Prostate gland (tissue), 2 donors: ENCODE data around the gene GBX1. TPM values are rescaled to one million over a fixed set of nuclear protein-coding genes. Genes with fewer than 3 reads are reported as not detected.

ENCODE experiments used
- DNase-seq: peaks from one replicate; pipeline ENCODE4 v3.0.0-alpha.2; 2019; ENCODE audit warnings: low spot score
- H3K27ac ChIP-seq, 2 donors: fragments of 200-600 bp; sonication (generic); 2 replicates each; pipeline ENCODE4 v1.5.1; 2017 to 2019
- H3K27me3 ChIP-seq: fragments of 200-600 bp; sonication (generic); replicated peaks from 2 replicates; pipeline ENCODE4 v1.5.1; 2019; ENCODE audit not compliant: insufficient read depth
- H3K36me3 ChIP-seq, 2 donors: fragments of 200-600 bp; sonication (generic); 1 replicate in 1 of 2; 2 replicates in 1 of 2; pipeline versions ENCODE4 v1.5.1 to v1.8.1; 2017 to 2019
- H3K4me1 ChIP-seq: fragments of 200-600 bp; sonication (generic); replicated peaks from 2 replicates; pipeline ENCODE4 v1.5.1; 2019
- H3K4me3 ChIP-seq, 2 donors: fragments of 200-600 bp; sonication (generic); 2 replicates each; pipeline ENCODE4 v1.5.1; 2017 to 2019
- H3K9me3 ChIP-seq: fragments of 200-600 bp; sonication (generic); 2 replicates; pipeline ENCODE4 v1.5.1; 2017
- POLR2A ChIP-seq: fragments of 450-650 bp; IDR thresholded peaks from one replicate; pipeline ENCODE4 v1.6.1; 2016; ENCODE audit warnings: antibody characterized with exemption, mild to moderate bottlenecking
- POLR2AphosphoS5 ChIP-seq: sonication (generic); formaldehyde crosslinking; IDR thresholded peaks from one replicate; pipeline ENCODE4 v1.6.1; 2017; ENCODE audit warnings: antibody characterized with exemption
- WGBS: methylation state at CpG from one replicate; pipeline ENCODE4 v1.1.5; 2018; 5-methylcytosine and 5-hydroxymethylcytosine counted together
- intact Hi-C: fragments of 100-400 bp; cut with DNase I; formaldehyde crosslinking; loops from one replicate; pipeline ENCODE4 v1.14.2; 2022
- total RNA-seq, 2 donors: library from RNA; depleted of rRNA; stranded (reverse); fragments of >200 nt; gene quantifications; one replicate each; pipeline ENCODE4 v1.1.0, GENCODE V29; 2016
- TF ChIP-seq, protein P1 (sequence below), 4 experiments: fragments of 200-600 bp in 2 of 4; fragments of 450-650 bp in 2 of 4; sonication (generic) in 2 of 4; IDR thresholded peaks; 1 replicate in 3 of 4; 2 replicates in 1 of 4; pipeline ENCODE4 v1.5.1; 2016 to 2019; ENCODE audit warnings: antibody characterized with exemption in 4 of 4, mild to moderate bottlenecking in 2 of 4, moderate library complexity in 2 of 4

Gene GBX1
- total RNA-seq, 2 donors from 2014 or later, result not detected

DNA sequence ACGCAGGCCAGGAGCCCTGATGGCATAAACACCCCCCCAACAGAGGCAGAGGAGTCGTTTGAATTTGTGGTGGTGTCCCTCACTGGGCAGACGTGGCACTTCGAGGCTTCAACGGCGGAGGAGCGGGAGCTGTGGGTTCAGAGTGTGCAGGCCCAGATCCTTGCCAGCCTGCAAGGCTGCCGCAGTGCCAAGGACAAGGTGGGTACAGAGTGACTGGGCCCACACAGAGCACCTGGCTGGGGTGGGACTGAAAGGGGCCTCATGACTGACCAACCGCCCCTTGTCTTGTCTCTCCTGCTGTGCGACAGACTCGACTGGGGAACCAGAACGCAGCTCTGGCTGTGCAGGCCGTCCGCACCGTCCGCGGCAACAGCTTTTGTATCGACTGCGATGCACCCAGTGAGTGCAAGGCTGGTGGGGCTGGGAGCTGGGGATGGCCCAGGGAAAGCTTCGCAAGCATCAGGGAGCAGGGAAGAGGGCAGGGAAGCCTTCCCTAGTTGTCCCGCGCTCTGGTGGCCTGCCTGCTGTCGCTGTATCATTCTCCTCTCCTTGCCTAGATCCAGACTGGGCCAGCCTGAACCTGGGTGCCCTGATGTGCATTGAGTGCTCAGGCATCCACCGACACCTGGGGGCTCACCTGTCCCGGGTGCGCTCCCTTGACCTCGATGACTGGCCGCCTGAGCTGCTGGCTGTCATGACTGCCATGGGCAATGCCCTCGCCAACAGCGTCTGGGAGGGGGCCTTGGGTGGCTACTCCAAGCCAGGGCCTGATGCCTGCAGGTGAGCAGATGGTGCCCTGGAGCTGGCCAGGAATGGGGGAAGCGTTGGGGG, 25.4 kb downstream of the GBX1 start:
- intact Hi-C loops, result no loop called here
- H3K9me3 ChIP-seq, result no peaks in the 10 kb centered on the region
- no peaks in the 10 kb centered on the region for H3K27me3 ChIP-seq
- no peak overlapping the region for H3K27ac ChIP-seq
- no peak for DNase-seq
- 89% methylated on average over 31 of the region's 31 CpGs for WGBS
- H3K36me3 ChIP-seq, result peaks cover 0 to 20% of the 10 kb centered on the region in 2 donors
- no peaks in the 10 kb centered on the region for H3K4me1 ChIP-seq
- TF ChIP-seq POLR2A, result no peak
- TF ChIP-seq, protein P1, sequence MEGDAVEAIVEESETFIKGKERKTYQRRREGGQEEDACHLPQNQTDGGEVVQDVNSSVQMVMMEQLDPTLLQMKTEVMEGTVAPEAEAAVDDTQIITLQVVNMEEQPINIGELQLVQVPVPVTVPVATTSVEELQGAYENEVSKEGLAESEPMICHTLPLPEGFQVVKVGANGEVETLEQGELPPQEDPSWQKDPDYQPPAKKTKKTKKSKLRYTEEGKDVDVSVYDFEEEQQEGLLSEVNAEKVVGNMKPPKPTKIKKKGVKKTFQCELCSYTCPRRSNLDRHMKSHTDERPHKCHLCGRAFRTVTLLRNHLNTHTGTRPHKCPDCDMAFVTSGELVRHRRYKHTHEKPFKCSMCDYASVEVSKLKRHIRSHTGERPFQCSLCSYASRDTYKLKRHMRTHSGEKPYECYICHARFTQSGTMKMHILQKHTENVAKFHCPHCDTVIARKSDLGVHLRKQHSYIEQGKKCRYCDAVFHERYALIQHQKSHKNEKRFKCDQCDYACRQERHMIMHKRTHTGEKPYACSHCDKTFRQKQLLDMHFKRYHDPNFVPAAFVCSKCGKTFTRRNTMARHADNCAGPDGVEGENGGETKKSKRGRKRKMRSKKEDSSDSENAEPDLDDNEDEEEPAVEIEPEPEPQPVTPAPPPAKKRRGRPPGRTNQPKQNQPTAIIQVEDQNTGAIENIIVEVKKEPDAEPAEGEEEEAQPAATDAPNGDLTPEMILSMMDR (IDR thresholded peaks at IDR 0.05), result no peak
- TF ChIP-seq POLR2AphosphoS5, result no peak
- H3K4me3 ChIP-seq, result no peak overlapping the region

DNA sequence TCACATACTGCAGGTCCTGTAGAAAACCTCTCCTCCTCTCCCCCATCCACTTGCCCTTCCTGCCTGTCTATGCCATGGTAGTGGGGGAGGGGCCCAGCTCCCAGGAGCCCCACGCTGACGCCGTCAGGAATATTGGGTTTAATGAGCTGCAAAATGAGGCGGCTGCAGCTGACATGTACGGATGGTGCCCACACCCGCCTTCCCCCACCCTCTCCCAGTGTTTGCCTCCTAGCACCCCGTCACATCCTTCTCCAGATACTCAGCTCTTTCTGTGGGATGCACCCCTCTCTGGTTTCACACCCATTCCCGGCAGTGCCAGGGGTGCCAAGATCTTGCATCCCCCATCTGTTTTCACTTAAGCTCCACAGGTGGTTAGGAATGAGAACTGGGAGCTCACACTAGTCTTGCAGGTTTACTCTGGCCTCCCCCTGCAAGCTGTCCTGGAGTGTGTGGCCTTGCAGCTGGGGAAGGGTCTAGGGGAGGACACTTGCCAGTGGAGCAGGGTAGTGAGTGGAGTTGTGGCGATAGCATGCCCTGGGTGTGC, 26.1 kb downstream of the GBX1 start:
- intact Hi-C loops, result no loop called here
- Histone ChIP-seq H3K36me3 (peaks cover 0 to 22% of the 10 kb centered on the region in 2 donors), H3K9me3 (no peaks in the 10 kb centered on the region), H3K4me1 (no peaks in the 10 kb centered on the region), H3K27ac (no peak overlapping the region), H3K4me3 (no peak overlapping the region), H3K27me3 (no peaks in the 10 kb centered on the region)
- WGBS, result 77% methylated on average over 9 of the region's 9 CpGs
- TF ChIP-seq POLR2A (no peak), POLR2AphosphoS5 (no peak)
- TF ChIP-seq, protein P1 (IDR thresholded peaks at IDR 0.05), result no peak
- no peak for DNase-seq

DNA sequence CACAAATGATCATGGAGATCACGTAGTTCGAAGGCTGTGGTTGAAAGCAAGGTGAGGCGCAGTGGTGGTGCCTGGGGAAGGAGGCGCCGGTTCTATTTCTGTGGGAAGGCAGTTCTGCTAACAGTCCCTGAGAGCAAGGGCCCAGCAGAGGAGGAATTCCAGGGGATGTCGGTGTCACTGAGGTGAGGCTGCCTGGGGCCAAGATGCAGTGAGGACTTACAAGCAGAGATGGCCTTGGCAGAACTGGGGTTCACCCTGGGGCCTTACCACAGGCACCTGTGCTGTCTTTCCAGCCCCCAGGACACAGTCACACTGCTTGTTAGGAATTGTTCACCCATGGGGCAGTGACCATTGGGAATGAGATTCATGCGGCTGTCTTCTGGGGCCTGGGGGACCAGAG, 26.7 kb downstream of the GBX1 start:
- Histone ChIP-seq H3K27me3 (no peaks in the 10 kb centered on the region), H3K4me3 (no peak overlapping the region), H3K27ac (no peak overlapping the region), H3K9me3 (no peaks in the 10 kb centered on the region), H3K4me1 (no peaks in the 10 kb centered on the region), H3K36me3 (peaks cover 4 to 28% of the 10 kb centered on the region in 2 donors)
- intact Hi-C loops, result no loop called here
- DNase-seq, result no peak
- 95% methylated on average over 7 of the region's 7 CpGs for WGBS
- TF ChIP-seq, protein P1 (IDR thresholded peaks at IDR 0.05), result no peak
- no peak for TF ChIP-seq POLR2AphosphoS5
- TF ChIP-seq POLR2A, result no peak

DNA sequence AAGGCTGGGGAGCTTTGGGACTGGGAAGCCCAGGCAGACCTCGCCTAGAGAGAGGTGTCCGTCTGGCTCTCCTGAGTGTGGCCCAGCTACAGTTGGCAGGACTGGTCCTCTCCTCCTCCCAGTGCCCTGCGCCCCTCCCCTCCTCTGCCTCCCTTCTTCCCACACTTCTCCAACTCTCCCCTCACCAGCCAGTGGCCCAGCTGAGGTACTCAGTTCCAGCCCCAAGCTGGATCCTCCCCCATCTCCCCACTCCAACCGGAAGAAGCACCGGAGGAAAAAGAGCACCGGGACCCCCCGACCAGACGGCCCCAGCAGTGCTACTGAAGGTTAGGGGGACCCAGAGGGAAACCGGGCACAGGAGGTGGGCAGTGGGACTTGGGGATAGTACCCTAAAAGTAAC, 27.7 kb downstream of the GBX1 start:
- no peak for DNase-seq
- peaks cover 9 to 38% of the 10 kb centered on the region in 2 donors for H3K36me3 ChIP-seq

More for the DNA sequence above, 27.7 kb downstream of the GBX1 start:
- no peak overlapping the region for H3K4me3 ChIP-seq
- TF ChIP-seq, protein P1 (IDR thresholded peaks at IDR 0.05), result no peak
- TF ChIP-seq POLR2AphosphoS5, result no peak
- TF ChIP-seq POLR2A, result no peak
- H3K4me1 ChIP-seq, result no peaks in the 10 kb centered on the region
- no peak overlapping the region for H3K27ac ChIP-seq
- no peaks in the 10 kb centered on the region for H3K27me3 ChIP-seq
- intact Hi-C loops, result no loop called here
- H3K9me3 ChIP-seq, result no peaks in the 10 kb centered on the region
- WGBS, result 85% methylated on average over 9 of the region's 9 CpGs
